Neural cell (in vitro differentiated cells): ENCODE measurements around the gene PLD5. TPM values are rescaled to one million over a fixed set of nuclear protein-coding genes. Genes with fewer than 3 reads are reported as not detected.
"Not testable (repeated sequence)": the region's sequence is repeated elsewhere in the genome, so short reads cannot be mapped to it uniquely, and the experiment has no call there.

Source experiments
- H2AFZ ChIP-seq: fragments of 200-600, 300-800 bp; sonication (generic), shearing (Covaris generic); 2 replicates; pipeline ENCODE4 v1.6.0; 2014; ENCODE audit warnings: low read depth, mild to moderate bottlenecking, antibody characterized with exemption, low read length, moderate library complexity
- H3F3A ChIP-seq: fragments of 200-600 bp; shearing (Covaris generic); 2 replicates; pipeline ENCODE4 v1.6.1; 2016; ENCODE audit warnings: mild to moderate bottlenecking, moderate library complexity, mixed read lengths, antibody characterized with exemption, low read length; ENCODE audit not compliant: insufficient read depth, poor library complexity, severe bottlenecking
- H3K27ac ChIP-seq: fragments of 200-600, 300-800 bp; sonication (generic), shearing (Covaris generic); 2 replicates; pipeline ENCODE4 v1.5.1; 2014; ENCODE audit warnings: mild to moderate bottlenecking, low read length, moderate library complexity
- H3K27me3 ChIP-seq: fragments of 300-800, 200-600 bp; sonication (generic), shearing (Covaris generic); 2 replicates; pipeline ENCODE4 v1.6.0; 2014; ENCODE audit warnings: mild to moderate bottlenecking, low read depth, low read length, moderate library complexity; ENCODE audit not compliant: insufficient read depth
- H3K36me3 ChIP-seq: fragments of 300-800, 200-600 bp; sonication (generic), shearing (Covaris generic); 2 replicates; pipeline ENCODE4 v1.5.1; 2014; ENCODE audit warnings: mild to moderate bottlenecking, antibody characterized with exemption, low read length, moderate library complexity; ENCODE audit not compliant: insufficient read depth
- H3K4me2 ChIP-seq: fragments of 300-800, 200-600 bp; sonication (generic), shearing (Covaris generic); 2 replicates; pipeline ENCODE4 v1.6.0; 2014; ENCODE audit warnings: mild to moderate bottlenecking, low read length
- H3K4me3 ChIP-seq: fragments of 300-800, 200-600 bp; sonication (generic), shearing (Covaris generic); 2 replicates; pipeline ENCODE4 v1.5.1; 2014; ENCODE audit warnings: mild to moderate bottlenecking, low read length, moderate library complexity
- H3K79me2 ChIP-seq: fragments of 200-600 bp; shearing (Covaris generic); replicated peaks from 2 replicates; pipeline ENCODE4 v1.6.0; 2014; ENCODE audit warnings: mild to moderate bottlenecking, low read length, moderate library complexity; ENCODE audit not compliant: insufficient read depth
- H3K9ac ChIP-seq: fragments of 300-800, 200-600 bp; sonication (generic), shearing (Covaris generic); 2 replicates; pipeline ENCODE4 v1.6.1; 2016; ENCODE audit warnings: mild to moderate bottlenecking, low read length, mixed read lengths
- H3K9me2 ChIP-seq: fragments of 200-600 bp; shearing (Covaris generic); 2 replicates; pipeline ENCODE4 v1.6.1; 2016; ENCODE audit warnings: mild to moderate bottlenecking, low read length, mixed read lengths; ENCODE audit not compliant: insufficient read depth
- H3K9me3 ChIP-seq: fragments of 200-600, 300-800 bp; sonication (generic), shearing (Covaris generic); 2 replicates; pipeline ENCODE4 v1.6.1; 2016; ENCODE audit warnings: mild to moderate bottlenecking, mixed run types, low read length, moderate library complexity, mixed read lengths
- H4K20me1 ChIP-seq: fragments of 200-600 bp; shearing (Covaris generic); 2 replicates; pipeline ENCODE4 v1.6.1; 2016; ENCODE audit warnings: mild to moderate bottlenecking, mixed run types; ENCODE audit not compliant: insufficient read depth
- CTCF ChIP-seq: fragments of 450-650 bp; IDR thresholded peaks from 2 replicates; pipeline ENCODE4 v1.5.1; 2014; ENCODE audit warnings: antibody characterized with exemption, mild to moderate bottlenecking, moderate library complexity; ENCODE audit not compliant: poor library complexity, severe bottlenecking
- EP300 ChIP-seq: fragments of 450-650 bp; conservative IDR thresholded peaks from 2 replicates; pipeline ENCODE4 v1.6.1; 2014; ENCODE audit warnings: antibody characterized with exemption, mild to moderate bottlenecking, moderate library complexity; ENCODE audit not compliant: poor library complexity, severe bottlenecking
- EZH2 ChIP-seq: fragments of 200-600, 300-800 bp; shearing (Covaris generic), sonication (generic); IDR thresholded peaks from 2 replicates; pipeline ENCODE4 v1.6.1; 2014; ENCODE audit warnings: antibody characterized with exemption, low read length, borderline replicate concordance, mild to moderate bottlenecking; ENCODE audit not compliant: insufficient read depth, poor library complexity, severe bottlenecking
- MXI1 ChIP-seq: fragments of 450-650 bp; conservative IDR thresholded peaks from 2 replicates; pipeline ENCODE4 v1.6.1; 2014; ENCODE audit warnings: antibody characterized with exemption, mild to moderate bottlenecking; ENCODE audit not compliant: poor library complexity, severe bottlenecking
- POLR2AphosphoS5 ChIP-seq: IDR thresholded peaks from 2 replicates; pipeline ENCODE4 v1.6.1; 2012
- RAD21 ChIP-seq: fragments of 450-650 bp; conservative IDR thresholded peaks from 2 replicates; pipeline ENCODE4 v1.6.1; 2014; ENCODE audit warnings: antibody characterized with exemption, mild to moderate bottlenecking, moderate library complexity
- REST ChIP-seq: IDR thresholded peaks from 2 replicates; pipeline ENCODE4 v1.6.1; 2012; ENCODE audit warnings: borderline replicate concordance
- SMC3 ChIP-seq: fragments of 450-650 bp; conservative IDR thresholded peaks from 2 replicates; pipeline ENCODE4 v1.6.1; 2014; ENCODE audit warnings: antibody characterized with exemption, mild to moderate bottlenecking, moderate library complexity; ENCODE audit not compliant: poor library complexity
- TAF1 ChIP-seq: IDR thresholded peaks from 2 replicates; pipeline ENCODE4 v1.6.1; 2012; ENCODE audit warnings: low read depth
- polyA plus RNA-seq: library from polyadenylated mRNA; depleted of rRNA; stranded (reverse); fragments of >200 nt; gene quantifications from 2 replicates; pipeline ENCODE4 v1.2.3, GENCODE V29; 2014

PLD5 gene
- polyA plus RNA-seq, 1 donor from 2014 or later, result 0.64 TPM

GRCh38 chr1:242321981-242322380 is 202.5 kb downstream of the PLD5 start:
- H3K4me3 ChIP-seq, H2AFZ ChIP-seq, H3K36me3 ChIP-seq, H3K79me2 ChIP-seq, H3K4me2 ChIP-seq, H3F3A ChIP-seq, H3K27me3 ChIP-seq, H3K9me2 ChIP-seq, H3K27ac ChIP-seq, H4K20me1 ChIP-seq, H3K9me3 ChIP-seq, H3K9ac ChIP-seq: not testable (repeated sequence)

- no peak overlapping the region for H2AFZ ChIP-seq
- no peaks in the 10 kb centered on the region for H3K9me3 ChIP-seq
- no peak overlapping the region for H3K9ac ChIP-seq
- no peaks in the 10 kb centered on the region for H3F3A ChIP-seq
- no peaks in the 10 kb centered on the region for H3K27me3 ChIP-seq
- TF ChIP-seq REST (no peak), TAF1 (no peak), MXI1 (no peak), CTCF (no peak), RAD21 (no peak), POLR2AphosphoS5 (no peak), EZH2 (no peak), EP300 (no peak), SMC3 (no peak)
- no peaks in the 10 kb centered on the region for H4K20me1 ChIP-seq
- no peaks in the 10 kb centered on the region for H3K9me2 ChIP-seq
- no peak overlapping the region for H3K4me2 ChIP-seq
- no peak overlapping the region for H3K4me3 ChIP-seq
- H3K36me3 ChIP-seq, result no peaks in the 10 kb centered on the region
- no peak overlapping the region for H3K27ac ChIP-seq
- no peaks in the 10 kb centered on the region for H3K79me2 ChIP-seq
Measured at GRCh38 chr1:242318140-242318539, 206.4 kb downstream of the PLD5 start.

GRCh38 chr1:242314865-242315264 is 209.6 kb downstream of the PLD5 start:
- H3K27me3 ChIP-seq, H2AFZ ChIP-seq, H3K27ac ChIP-seq, H3K9me2 ChIP-seq, H3K79me2 ChIP-seq, H3K4me3 ChIP-seq, H3K9me3 ChIP-seq, H4K20me1 ChIP-seq, H3F3A ChIP-seq, H3K36me3 ChIP-seq, H3K9ac ChIP-seq, H3K4me2 ChIP-seq: not testable (repeated sequence)

- H3K4me2 ChIP-seq, H3K36me3 ChIP-seq, H3K9me2 ChIP-seq, H3K9ac ChIP-seq, H3F3A ChIP-seq, H2AFZ ChIP-seq, H3K79me2 ChIP-seq, H3K9me3 ChIP-seq, H3K4me3 ChIP-seq, H4K20me1 ChIP-seq, H3K27ac ChIP-seq, H3K27me3 ChIP-seq: not testable (repeated sequence)
Measured at GRCh38 chr1:242314085-242314649, 210.3 kb downstream of the PLD5 start.

GRCh38 chr1:242308681-242309080 is 215.8 kb downstream of the PLD5 start:
- H3K9me3 ChIP-seq, H2AFZ ChIP-seq, H3K4me3 ChIP-seq, H3K79me2 ChIP-seq, H3K27ac ChIP-seq, H3K27me3 ChIP-seq, H3K4me2 ChIP-seq, H3K36me3 ChIP-seq, H3K9me2 ChIP-seq, H3F3A ChIP-seq, H3K9ac ChIP-seq, H4K20me1 ChIP-seq: not testable (repeated sequence)
